SK-N-MC (cell line): ENCODE measurements around the gene AGPAT3.

ENCODE experiments used
- EZH2 ChIP-seq: fragments of 200-600 bp; sonication (generic); IDR thresholded peaks from one replicate; pipeline ENCODE4 v1.6.1; 2017; ENCODE audit warnings: antibody characterized with exemption
- FOXP2 ChIP-seq: optimal IDR thresholded peaks from 2 replicates; pipeline ENCODE3; 2011; ENCODE audit warnings: mild to moderate bottlenecking, moderate library complexity; ENCODE audit not compliant: insufficient read depth; ENCODE audit errors: extremely low read length, control extremely low read depth
- POLR2AphosphoS5 ChIP-seq: IDR thresholded peaks from 2 replicates; pipeline ENCODE4 v1.6.1; 2012; ENCODE audit warnings: mild to moderate bottlenecking, low read depth, low read length, borderline replicate concordance

- TF ChIP-seq EZH2: no peak
- no peak for TF ChIP-seq POLR2AphosphoS5
- TF ChIP-seq FOXP2: no peak
These were observed 51.1 kb downstream of the AGPAT3 start for GRCh38 chr21:43916076-43916475.
